GM18861 (cell line): ENCODE data around the gene ARPC1A.
"Not testable (repeated sequence)": the region's sequence is repeated elsewhere in the genome, so short reads cannot be mapped to it uniquely, and the experiment has no call there.

Experiments
- ATAC-seq: cut with Tn5 transposase; IDR thresholded peaks from one replicate; pipeline ENCODE4 v1.9.1; 2021; ENCODE audit not compliant: unreplicated experiment

Gene ARPC1A

GRCh38 chr7:99320371-99320770 lies 5.3 kb upstream of the ARPC1A start:
- no peak for ATAC-seq

GRCh38 chr7:99322659-99323058 lies 3.0 kb upstream of the ARPC1A start:
- not testable (repeated sequence) for ATAC-seq

DNA sequence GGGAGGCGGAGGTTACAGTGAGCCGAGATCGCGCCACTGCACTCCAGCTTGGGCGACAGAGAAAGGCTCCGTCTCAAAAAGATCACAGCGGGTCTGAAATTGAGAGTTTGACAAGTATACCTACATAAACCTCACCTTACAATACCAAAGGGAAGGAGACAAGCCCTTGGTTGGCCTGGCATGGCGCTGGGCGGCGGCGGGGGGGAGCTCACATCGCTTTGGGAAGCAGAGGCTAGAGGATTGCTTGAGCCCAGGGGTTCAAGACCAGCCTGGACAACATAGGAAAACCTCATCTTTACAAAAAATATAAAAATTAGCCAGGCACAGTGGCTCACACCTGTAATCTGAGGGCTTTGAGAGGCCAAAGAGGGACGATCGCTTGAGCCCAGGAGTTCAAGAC lies 1.1 kb upstream of the ARPC1A start:
- no peak for ATAC-seq

DNA sequence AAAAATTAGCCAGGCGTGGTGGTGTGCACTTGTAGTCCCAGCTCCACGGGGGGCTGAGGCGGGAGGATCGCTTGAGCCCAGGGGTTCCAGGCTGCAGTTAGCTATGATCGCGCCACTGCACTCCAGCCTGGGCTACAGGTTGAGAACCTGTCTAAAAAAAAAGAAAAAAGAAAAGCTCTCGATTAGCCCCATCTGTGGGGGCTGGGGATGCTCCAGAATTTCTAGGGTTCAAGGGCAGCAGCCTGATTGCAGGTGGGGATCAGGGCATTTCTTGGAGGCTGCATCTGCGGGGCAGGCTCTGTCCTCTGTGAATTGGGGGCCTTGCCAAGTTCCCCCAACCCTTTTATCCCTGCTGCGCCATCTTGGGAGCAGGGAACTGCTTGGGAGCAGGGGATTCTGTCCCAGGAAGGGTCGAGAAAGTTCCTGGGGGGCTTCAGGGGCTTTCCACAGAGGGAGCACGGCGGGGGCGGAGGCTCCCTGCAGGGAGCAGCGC lies 651 bp upstream of the ARPC1A start:
- ATAC-seq, result no peak

DNA sequence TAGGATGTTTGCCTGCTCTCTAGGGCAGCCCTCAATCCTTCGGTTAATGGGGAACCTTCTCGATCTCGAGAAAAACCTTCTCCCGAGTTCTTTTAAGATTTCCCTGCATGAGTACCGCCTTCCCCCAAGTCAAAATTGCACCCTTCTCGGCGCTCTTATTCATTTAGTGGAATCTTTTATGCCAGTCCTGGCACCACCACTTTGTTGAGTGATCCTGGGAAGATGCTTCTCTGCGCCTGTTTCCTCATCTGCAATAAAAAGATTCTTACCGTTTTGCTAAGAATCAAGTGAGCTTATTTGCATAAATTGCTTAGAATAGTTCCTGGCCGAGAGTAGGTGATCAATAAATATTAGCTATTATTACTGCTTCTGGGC lies 697 bp downstream of the ARPC1A start:
- ATAC-seq, result no peak

- ATAC-seq, result not testable (repeated sequence)
These were observed 4.7 kb downstream of the ARPC1A start for GRCh38 chr7:99330314-99330961.

GRCh38 chr7:99331002-99331401 lies 5.3 kb downstream of the ARPC1A start:
- ATAC-seq, result no peak

DNA sequence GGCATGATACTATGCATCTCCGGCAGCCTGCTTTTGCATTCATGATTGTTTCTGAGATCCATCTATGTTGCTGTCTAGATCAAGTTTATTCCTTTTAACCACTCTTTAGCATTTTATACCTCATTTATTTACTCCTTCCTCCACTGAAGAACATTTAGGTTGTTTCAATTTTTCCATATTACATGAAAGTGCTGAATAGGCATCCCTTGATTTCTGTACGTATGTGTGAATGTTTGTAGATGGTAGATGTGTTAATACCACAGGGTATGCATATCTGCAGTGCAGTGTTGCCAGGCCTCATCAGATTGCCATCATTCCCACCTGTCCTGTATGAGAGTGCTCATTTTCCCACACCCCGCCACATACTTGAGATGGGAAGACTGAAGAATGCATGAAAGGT lies 13.9 kb downstream of the ARPC1A start:
- ATAC-seq, result no peak

GRCh38 chr7:99340659-99341058 lies 15.0 kb downstream of the ARPC1A start:
- no peak for ATAC-seq

DNA sequence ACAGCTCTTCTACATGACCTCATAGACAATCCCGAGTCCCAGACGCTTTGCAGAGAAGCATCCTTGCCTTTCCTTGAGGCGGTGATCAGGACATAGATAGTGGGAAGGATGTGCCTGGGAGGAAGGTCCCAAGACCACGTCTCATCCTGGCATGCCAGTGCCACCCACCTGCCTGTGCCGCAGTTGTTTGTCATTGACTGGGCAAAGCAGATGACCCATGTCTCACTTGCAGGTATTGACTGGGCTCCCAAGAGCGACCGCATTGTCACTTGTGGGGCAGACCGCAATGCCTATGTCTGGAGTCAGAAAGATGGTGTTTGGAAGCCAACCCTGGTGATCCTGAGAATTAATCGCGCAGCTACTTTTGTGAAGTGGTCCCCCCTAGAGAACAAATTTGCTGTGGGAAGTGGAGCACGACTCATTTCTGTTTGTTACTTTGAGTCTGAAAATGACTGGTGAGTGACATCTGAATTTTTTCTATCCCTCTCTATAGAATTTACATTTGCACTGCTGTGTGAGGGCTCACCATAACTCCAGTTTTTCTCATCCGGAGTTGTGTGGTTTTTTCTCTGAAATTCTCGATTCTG lies 18.5 kb downstream of the ARPC1A start:
- no peak for ATAC-seq

DNA sequence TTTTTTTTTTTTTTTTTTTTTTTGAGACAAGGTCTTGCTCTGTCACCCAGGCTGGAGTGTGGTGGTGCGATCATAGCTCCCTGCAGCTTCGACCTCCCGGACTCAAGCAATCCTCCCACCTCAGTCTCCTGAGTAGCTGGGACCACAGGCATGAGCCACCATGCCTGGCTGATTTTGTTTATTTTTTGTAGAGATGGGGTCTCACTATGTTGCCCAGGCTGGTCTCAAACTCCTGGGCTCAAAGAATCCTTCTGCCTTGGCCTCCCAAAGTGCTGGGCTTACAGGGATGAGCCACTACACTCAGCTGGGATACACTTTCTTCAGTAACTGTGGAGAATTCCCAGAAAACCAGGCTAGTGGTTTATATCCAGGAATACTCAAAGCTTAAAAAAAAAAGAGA lies 24.9 kb downstream of the ARPC1A start:
- ATAC-seq, result not testable (repeated sequence)

GRCh38 chr7:99352247-99352646 lies 26.5 kb downstream of the ARPC1A start:
- ATAC-seq, result no peak

- no peak for ATAC-seq
These were observed 29.4 kb downstream of the ARPC1A start for GRCh38 chr7:99355098-99355497.

GRCh38 chr7:99357701-99358490 lies 32.2 kb downstream of the ARPC1A start:
- ATAC-seq, result no peak

GRCh38 chr7:99358521-99358920 lies 32.8 kb downstream of the ARPC1A start:
- ATAC-seq, result not testable (repeated sequence)

- ATAC-seq, result no peak
These were observed 33.9 kb downstream of the ARPC1A start for GRCh38 chr7:99359465-99360154.

- ATAC-seq, result no peak
These were observed 37.1 kb downstream of the ARPC1A start for GRCh38 chr7:99362801-99363200.

- no peak for ATAC-seq
These were observed 37.6 kb downstream of the ARPC1A start for GRCh38 chr7:99363286-99363685.

- ATAC-seq, result no peak
These were observed 39.8 kb downstream of the ARPC1A start for GRCh38 chr7:99365318-99366141.

GRCh38 chr7:99366646-99367045 lies 40.9 kb downstream of the ARPC1A start:
- ATAC-seq, result no peak
